AG09319 (cell line): ENCODE measurements around the gene LYPD3.

ENCODE experiments used
- DNase-seq: peaks from one replicate; pipeline ENCODE4 v3.0.0-alpha.2; 2010; ENCODE audit warnings: low read depth; ENCODE audit errors: extremely low read depth
- CTCF ChIP-seq: IDR thresholded peaks from 2 replicates; pipeline ENCODE4 v1.5.1; 2011; ENCODE audit warnings: low read depth, mild to moderate bottlenecking, inconsistent platforms, low read length, moderate library complexity

LYPD3 gene

GRCh38 chr19:43462785-43463380 is 2.5 kb downstream of the LYPD3 start:
- DNase-seq: no peak

GRCh38 chr19:43462383-43462782 is 3.0 kb downstream of the LYPD3 start:
- TF ChIP-seq CTCF: no peak

More at GRCh38 chr19:43462785-43463380, 2.5 kb downstream of the LYPD3 start:
- TF ChIP-seq CTCF: no peak

GRCh38 chr19:43461303-43461702 is 4.1 kb downstream of the LYPD3 start:
- DNase-seq: no peak
- no peak for TF ChIP-seq CTCF

More at GRCh38 chr19:43462383-43462782, 3.0 kb downstream of the LYPD3 start:
- DNase-seq: no peak

GRCh38 chr19:43460362-43461016 is 4.9 kb downstream of the LYPD3 start:
- TF ChIP-seq CTCF: no peak
- DNase-seq: no peak

- TF ChIP-seq CTCF: no peak
- DNase-seq: no peak
Measured at GRCh38 chr19:43457809-43458208, 7.6 kb downstream of the LYPD3 start.

GRCh38 chr19:43455321-43456113 is 9.9 kb downstream of the LYPD3 start:
- DNase-seq: no peak
- no peak for TF ChIP-seq CTCF

- TF ChIP-seq CTCF: no peak
Measured at GRCh38 chr19:43454031-43454430, 11.4 kb downstream of the LYPD3 start.

More at GRCh38 chr19:43454031-43454430, 11.4 kb downstream of the LYPD3 start:
- no peak for DNase-seq
